Effector CD4-positive, alpha-beta T cell (primary cell): ENCODE data around the gene MYO10.

ENCODE experiments used
- DNase-seq: peaks from one replicate; pipeline ENCODE4 v3.0.0-alpha.2; 2020

MYO10 gene

DNA sequence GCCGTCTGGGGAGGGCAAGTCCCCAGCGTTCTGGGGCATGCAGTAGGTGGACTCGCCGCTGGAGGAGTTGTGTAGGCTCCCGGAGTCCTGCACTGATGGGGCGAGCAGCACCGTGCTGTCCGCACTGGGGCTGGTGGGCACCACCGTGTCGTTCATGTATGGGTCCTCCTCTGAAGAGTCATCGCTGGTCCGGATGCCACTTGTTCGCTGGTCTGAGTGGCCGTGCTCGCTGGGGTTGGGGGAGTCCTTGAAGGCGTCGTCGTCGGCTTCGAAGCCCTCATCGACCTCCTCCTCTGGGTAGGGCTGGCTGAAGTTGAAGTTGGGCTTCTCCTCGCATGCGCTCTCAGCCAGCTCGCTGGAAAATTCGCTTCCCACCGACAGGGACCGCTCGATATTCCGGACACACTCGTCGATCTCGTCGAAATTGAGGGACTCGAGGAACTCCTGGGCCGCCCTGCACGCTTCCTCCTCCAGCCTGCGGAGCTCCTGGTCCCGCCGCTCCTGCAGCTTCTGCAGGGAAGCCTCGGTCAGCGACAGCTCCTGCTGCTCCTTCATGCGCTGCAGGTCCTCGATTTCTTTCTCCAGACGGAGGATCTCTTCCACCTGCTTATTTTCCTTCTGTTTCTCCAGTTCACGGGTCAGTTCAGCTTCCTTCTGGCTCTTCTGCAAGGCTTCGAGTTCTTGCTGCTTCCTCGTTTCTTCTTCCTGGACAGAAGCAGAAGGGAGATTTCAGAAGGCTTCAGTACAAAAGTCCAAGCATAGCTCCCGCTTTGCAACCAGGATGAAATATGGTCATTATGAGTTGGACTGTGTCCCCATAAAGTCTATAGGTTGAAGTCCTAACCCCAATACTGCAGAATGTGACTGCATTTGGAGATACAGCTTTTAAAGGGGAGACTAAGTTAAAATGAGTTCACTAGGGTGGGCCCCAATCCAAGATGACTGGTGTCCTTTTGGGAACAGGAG, 234.7 kb downstream of the MYO10 start:
- DNase-seq, result no peak

DNA sequence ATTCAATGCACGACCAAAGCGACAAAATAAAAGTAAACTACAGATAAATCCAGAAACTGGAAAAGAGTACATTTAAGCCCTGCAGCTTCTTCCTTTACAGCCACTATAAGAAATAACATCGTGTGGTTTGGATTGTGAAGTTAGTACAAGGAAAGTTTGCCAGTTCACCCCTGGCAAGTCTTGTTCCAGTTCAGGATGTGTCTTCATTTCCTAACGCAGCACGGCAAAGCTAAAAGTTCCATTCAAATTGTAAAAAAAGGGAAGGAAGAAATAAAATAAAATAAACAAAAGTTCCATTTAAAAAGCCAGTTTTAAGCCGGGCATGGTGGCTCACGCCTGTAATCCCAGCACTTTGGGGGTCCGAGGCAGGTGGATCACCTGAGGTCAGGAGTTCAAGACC, 236.0 kb downstream of the MYO10 start:
- no peak for DNase-seq

GRCh38 chr5:16695779-16696178, 240.3 kb downstream of the MYO10 start:
- DNase-seq, result no peak

- DNase-seq, result no peak
These were observed 242.2 kb downstream of the MYO10 start for GRCh38 chr5:16693879-16694278.

- no peak for DNase-seq
These were observed 244.4 kb downstream of the MYO10 start for GRCh38 chr5:16691731-16692130.

DNA sequence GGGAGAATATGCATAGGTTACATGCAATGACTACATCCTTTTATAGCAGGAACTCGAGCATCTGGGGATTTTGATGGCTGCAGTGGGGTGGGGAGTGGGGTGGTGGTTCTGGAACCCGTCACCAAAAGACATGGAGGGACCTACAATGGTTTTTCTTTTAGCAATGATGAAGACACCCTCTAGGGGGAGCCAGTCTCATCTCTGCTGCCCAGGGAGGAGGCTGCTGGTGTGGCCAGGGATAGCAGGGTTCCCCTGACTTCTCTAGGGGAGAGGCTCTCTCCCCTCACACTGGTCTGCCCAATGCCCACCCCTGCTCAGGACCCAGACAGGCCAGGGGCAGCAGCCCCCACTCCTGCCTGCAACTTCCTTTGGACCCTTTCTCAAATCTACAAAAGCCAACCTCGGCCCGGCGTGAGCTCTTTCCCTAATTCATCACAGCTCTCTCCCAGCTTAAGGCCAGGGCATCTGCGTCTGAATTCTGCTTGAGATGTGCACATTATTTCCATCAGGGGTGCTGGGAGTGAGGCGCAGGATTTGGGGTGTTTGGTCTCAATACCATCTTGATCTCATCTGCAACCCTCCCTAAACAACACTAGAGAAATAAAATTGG, 245.7 kb downstream of the MYO10 start:
- no peak for DNase-seq

GRCh38 chr5:16687898-16688297, 248.2 kb downstream of the MYO10 start:
- DNase-seq, result no peak

- DNase-seq, result no peak
These were observed 251.0 kb downstream of the MYO10 start for GRCh38 chr5:16685069-16685468.

- DNase-seq, result no peak
These were observed 254.2 kb downstream of the MYO10 start for GRCh38 chr5:16681876-16682275.

DNA sequence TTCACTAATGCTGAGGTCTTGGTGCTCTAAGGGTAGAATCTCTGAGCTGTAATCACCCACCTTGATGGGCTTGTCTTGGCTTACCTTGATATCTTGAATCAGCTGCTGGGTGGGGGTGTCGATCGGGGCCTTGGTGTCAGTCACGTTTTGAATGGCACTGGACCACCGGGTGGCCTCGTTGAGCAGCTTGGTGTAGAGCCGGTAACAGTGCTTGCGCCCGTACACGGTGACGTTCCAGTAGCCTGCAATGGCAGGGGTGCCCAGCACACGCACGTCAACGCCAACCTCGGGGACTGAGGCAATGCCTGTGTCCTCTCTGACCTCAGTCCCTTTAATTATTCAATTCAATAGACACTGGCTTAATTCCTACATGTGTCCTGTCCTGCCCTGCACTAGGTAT, 256.2 kb downstream of the MYO10 start:
- no peak for DNase-seq

GRCh38 chr5:16679190-16679589, 256.9 kb downstream of the MYO10 start:
- no peak for DNase-seq

DNA sequence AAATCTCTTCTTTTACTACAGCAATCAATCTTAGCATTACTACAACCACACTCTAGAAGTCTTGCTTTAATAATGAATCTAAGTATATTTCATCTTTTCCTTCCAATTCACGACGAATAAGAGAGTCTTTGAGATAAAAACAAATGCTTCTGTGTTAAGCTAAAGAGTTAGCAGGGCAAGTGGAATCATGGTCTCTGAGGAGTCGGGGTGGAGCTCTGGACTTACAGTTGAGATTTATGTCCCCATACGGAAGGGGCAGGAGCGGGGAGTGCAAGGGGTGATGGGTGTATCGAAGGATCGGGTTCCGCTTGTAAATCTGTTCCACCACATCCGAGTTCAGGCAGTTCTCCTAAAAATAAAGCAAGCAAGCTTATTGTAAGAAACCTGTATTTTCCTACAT, 260.3 kb downstream of the MYO10 start:
- no peak for DNase-seq

DNA sequence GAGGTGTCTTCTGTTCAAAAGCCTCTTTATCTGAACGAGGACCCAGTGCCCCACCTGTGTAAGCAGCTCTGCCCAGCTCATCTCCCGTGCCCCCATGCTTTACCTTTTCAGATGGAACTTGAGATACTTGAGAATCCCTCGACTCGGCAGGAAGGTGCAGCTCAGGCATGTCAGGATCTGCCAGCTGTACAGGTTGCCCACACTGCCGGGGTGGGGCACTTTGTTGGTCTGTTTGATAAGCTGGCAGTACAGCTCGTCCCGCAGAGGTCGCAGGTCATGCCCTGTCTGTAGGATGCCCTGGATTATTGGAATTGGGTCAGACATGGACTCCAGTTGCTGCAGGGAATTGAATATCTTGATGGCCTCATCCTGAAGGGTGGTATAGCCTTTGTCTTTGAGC, 261.3 kb downstream of the MYO10 start:
- no peak for DNase-seq

- no peak for DNase-seq
These were observed 262.6 kb downstream of the MYO10 start for GRCh38 chr5:16673241-16674201.

- DNase-seq, result no peak
These were observed 264.9 kb downstream of the MYO10 start for GRCh38 chr5:16671208-16671607.

DNA sequence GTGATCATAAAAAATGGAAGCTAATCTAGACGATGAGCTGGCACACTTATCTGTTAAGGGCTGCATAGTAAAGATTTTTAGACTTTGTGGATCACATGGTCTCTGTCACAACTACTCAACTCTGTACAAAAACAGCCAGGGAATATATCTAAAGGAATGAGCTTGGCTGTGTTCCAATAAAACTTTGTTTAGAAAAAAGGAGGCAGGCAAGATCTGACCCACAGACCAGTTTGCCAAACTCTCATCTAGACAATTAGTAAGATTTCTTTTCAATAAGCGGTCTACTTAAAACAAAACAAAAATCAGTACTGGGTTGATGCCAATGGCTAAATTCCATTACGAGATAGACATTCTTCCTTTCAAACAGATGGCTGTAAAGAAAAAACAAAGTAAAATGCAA, 266.3 kb downstream of the MYO10 start:
- DNase-seq, result no peak

DNA sequence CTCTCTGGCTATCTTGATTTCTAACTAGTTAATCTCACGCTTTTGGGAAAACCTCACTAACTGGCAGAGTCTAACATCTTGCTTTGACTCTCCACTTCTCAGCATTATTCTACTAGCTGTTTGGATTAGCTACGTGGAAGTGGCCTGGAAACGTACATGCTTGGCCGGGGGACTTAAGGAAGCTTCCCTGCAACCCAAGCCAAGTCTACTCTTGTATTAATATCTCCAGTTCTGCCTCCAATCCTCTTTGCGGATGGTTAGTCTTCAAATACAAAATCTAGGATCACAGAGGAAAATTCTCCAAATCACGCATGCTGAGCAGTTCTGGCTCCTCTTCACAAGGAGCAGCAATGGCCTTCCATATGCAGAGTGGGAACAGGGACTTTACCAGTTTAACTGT, 267.5 kb downstream of the MYO10 start:
- no peak for DNase-seq

DNA sequence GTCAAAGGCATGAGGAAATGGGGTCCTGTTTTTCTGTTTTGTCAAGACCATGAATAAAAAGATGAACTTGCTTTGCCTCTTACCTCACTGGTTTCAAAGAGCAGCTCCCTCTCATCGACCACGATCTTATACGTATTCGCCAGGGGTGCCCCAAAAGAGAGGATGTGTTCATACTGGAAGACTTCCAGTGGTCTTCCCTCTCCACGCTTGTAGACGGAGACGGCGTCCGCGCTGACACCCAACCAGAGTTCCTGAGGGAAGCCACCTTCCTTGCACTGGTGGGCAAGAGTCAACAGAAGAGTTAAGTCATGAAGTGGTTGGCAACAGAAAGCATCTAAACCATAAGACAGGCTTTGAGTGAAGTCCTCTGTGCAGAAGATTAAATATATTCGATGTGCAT, 267.9 kb downstream of the MYO10 start:
- no peak for DNase-seq

DNA sequence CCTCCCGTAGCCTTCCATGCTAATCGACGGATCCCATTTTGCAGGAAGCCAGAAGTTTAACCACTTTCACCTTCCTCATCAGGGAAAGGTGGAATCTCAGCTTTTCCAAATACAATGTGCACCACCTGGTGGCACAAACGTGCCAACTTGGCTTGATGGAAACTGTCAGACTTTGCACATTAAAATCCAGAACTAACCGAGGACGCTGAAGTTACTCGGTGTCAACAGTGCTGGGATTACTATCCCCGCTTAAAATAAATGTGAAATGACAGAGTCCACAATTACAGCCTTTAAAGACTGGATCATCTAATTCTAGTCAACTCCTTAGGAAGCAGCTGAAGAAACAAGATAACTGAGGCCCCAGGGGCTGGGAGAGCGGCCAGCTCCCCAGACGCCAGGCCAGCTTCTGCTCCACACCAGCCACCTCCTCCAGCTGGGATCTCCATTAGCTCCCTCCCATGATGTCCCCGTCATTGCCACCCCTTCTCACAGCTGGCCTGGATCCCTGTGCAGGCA, 269.1 kb downstream of the MYO10 start:
- DNase-seq, result no peak

DNA sequence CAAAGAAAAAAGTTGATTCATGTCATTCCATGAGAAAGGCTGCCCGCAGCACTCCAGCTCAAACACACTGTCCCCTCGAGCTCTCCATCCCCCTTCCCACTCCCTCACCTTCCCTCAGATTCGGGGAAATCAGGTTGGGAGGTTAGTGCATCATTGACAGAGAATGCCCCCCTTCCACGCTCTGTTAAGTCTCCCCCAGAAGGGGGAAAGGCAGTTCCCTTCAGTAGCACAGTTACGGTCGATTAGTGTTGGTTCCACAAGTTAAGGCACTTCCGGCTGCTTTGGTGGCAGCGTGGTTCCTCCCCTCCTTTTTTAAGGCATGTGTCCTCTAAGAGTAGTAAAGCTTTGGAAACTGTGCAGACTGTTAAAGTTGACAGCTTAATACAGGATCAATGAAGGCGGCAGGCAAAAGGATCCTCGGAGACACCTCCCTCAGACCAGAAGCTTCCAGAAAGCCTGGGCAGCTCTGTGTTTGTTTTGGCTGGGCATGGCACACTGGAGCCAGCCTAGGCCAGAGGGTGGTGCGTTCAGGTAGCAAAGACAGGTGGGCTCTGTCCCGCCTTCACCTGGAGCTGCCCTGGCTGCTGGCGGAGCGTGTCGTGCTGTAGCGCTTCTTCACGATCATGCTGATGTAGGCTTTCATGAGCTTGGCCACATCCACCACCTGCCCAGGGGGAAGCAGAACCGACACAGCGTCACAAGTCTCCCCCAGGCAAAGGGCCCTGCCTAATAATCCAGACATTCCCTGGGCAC, 269.8 kb downstream of the MYO10 start:
- DNase-seq, result no peak

DNA sequence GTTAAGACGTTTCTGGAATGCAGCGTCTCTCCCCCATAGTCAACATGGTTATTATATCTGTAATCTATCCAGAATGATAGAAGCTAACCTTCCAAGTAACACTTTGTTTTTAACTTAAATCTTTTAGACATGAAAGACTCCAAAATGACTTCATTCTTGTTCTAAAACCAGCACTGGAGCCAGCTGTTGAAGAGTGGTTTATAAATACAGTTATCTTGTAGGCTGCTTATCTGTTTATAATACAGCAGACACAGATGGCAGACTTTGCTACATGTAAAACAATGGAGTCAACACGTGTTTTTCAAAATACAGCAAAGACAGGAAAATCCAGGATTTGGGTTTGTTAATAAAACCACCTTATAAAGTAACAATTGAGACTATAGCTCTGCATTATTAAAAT, 270.5 kb downstream of the MYO10 start:
- no peak for DNase-seq

- DNase-seq, result no peak
These were observed 271.7 kb downstream of the MYO10 start for GRCh38 chr5:16664368-16664767.
